ENCODE measurements around the gene RECQL5.

DNA sequence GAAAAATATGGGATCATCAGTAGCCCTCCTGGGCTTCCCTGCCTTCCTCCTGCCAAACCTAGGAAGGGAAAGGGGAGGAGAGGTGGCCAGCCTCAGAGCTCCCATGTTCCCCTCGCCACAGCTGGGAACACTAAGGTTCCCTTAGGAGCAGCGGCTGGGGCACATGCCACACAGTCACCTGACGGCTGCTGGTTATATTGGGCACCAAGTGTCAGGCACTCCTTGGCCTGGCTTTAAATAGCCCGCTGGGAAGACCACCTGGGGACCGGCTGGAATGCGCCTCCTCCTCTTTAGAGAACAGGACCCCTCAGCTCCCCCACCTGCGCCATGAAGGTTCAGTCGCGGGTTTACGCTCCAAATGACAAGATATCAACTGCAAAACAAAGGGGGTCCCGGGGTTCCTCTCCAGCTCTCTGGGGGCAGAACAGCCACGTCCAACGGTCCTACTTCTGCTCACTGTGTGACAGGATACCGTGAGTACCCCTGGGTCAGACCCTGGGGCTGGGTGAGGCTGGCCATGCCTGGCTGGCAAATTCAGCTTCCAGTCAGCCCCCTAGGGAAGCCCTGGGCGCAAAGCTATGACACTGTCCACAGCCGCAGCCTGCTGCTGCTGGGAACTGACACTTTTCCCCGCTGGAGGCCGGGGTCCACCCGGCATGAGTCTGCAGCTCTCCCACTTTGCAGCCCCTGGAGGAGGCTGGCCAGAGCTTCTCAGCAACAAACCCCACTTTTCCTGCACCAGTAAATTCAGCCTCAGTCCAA is 30.4 kb downstream of the RECQL5 start:
- no peak for TF ChIP-seq EP300 (IDR thresholded peaks at IDR 0.05)
- TF ChIP-seq, protein P1, sequence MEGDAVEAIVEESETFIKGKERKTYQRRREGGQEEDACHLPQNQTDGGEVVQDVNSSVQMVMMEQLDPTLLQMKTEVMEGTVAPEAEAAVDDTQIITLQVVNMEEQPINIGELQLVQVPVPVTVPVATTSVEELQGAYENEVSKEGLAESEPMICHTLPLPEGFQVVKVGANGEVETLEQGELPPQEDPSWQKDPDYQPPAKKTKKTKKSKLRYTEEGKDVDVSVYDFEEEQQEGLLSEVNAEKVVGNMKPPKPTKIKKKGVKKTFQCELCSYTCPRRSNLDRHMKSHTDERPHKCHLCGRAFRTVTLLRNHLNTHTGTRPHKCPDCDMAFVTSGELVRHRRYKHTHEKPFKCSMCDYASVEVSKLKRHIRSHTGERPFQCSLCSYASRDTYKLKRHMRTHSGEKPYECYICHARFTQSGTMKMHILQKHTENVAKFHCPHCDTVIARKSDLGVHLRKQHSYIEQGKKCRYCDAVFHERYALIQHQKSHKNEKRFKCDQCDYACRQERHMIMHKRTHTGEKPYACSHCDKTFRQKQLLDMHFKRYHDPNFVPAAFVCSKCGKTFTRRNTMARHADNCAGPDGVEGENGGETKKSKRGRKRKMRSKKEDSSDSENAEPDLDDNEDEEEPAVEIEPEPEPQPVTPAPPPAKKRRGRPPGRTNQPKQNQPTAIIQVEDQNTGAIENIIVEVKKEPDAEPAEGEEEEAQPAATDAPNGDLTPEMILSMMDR (IDR thresholded peaks at IDR 0.05): no peak

All from sigmoid colon (tissue), 4 donors.